SK-N-MC (cell line): ENCODE results near the gene SHROOM2.

Experiments
- DNase-seq: peaks from one replicate; pipeline ENCODE4 v3.0.0-alpha.2; 2011; ENCODE audit warnings: low read depth, low spot score
- H3K27ac ChIP-seq: fragments of 200-600 bp; sonication (generic); 2 replicates; pipeline ENCODE4 v1.5.1; 2016; ENCODE audit warnings: mixed run types
- H3K36me3 ChIP-seq: fragments of 200-600 bp; sonication (generic); 2 replicates; pipeline ENCODE4 v1.6.1; 2017; ENCODE audit warnings: antibody characterized with exemption, low read length, mixed read lengths; ENCODE audit not compliant: insufficient read depth
- H3K4me3 ChIP-seq: fragments of 200-600 bp; sonication (generic); 2 replicates; pipeline ENCODE4 v1.5.1; 2016
- H3K9ac ChIP-seq: fragments of 200-600 bp; sonication (generic); 2 replicates; pipeline ENCODE4 v1.8.0; 2017; ENCODE audit warnings: mixed run types, mixed read lengths; ENCODE audit not compliant: insufficient read length
- H3K9me3 ChIP-seq: fragments of 200-600 bp; sonication (generic); 2 replicates; pipeline ENCODE4 v1.6.1; 2017; ENCODE audit warnings: low read depth, mild to moderate bottlenecking, antibody characterized with exemption, low read length, moderate library complexity, mixed read lengths
- EZH2 ChIP-seq: fragments of 200-600 bp; sonication (generic); IDR thresholded peaks from one replicate; pipeline ENCODE4 v1.6.1; 2017; ENCODE audit warnings: antibody characterized with exemption
- FOXP2 ChIP-seq: optimal IDR thresholded peaks from 2 replicates; pipeline ENCODE3; 2011; ENCODE audit warnings: mild to moderate bottlenecking, moderate library complexity; ENCODE audit not compliant: insufficient read depth; ENCODE audit errors: extremely low read length, control extremely low read depth
- POLR2AphosphoS5 ChIP-seq: IDR thresholded peaks from 2 replicates; pipeline ENCODE4 v1.6.1; 2012; ENCODE audit warnings: mild to moderate bottlenecking, low read depth, low read length, borderline replicate concordance

Gene SHROOM2

GRCh38 chrX:9917861-9918260 lies 131.6 kb downstream of the SHROOM2 start:
- Histone ChIP-seq H3K36me3 (no peaks in the 10 kb centered on the region), H3K4me3 (no peak overlapping the region), H3K9ac (no peak overlapping the region), H3K9me3 (no peaks in the 10 kb centered on the region), H3K27ac (no peak overlapping the region)
- DNase-seq = no peak
- TF ChIP-seq EZH2 = no peak
- TF ChIP-seq FOXP2 = no peak
- no peak for TF ChIP-seq POLR2AphosphoS5

- TF ChIP-seq FOXP2 (no peak), POLR2AphosphoS5 (no peak), EZH2 (no peak)
These were observed 133.5 kb downstream of the SHROOM2 start for GRCh38 chrX:9919632-9920172.

GRCh38 chrX:9921407-9921806 lies 135.2 kb downstream of the SHROOM2 start:
- no peaks in the 10 kb centered on the region for H3K36me3 ChIP-seq
- H3K9ac ChIP-seq = no peak overlapping the region
- H3K27ac ChIP-seq = no peak overlapping the region
- H3K4me3 ChIP-seq = no peak overlapping the region
- DNase-seq = no peak
- H3K9me3 ChIP-seq = no peaks in the 10 kb centered on the region
- TF ChIP-seq EZH2 (no peak), POLR2AphosphoS5 (no peak), FOXP2 (no peak)

More at GRCh38 chrX:9919632-9920172, 133.5 kb downstream of the SHROOM2 start:
- H3K9ac ChIP-seq = no peak overlapping the region
- H3K4me3 ChIP-seq = no peak overlapping the region
- H3K36me3 ChIP-seq = no peaks in the 10 kb centered on the region
- no peak for DNase-seq
- H3K9me3 ChIP-seq = no peaks in the 10 kb centered on the region
- H3K27ac ChIP-seq = no peak overlapping the region

GRCh38 chrX:9923357-9923756 lies 137.1 kb downstream of the SHROOM2 start:
- H3K27ac ChIP-seq = peak overlapping the region; percentile 79
- no peak for TF ChIP-seq EZH2
- TF ChIP-seq POLR2AphosphoS5 = no peak
- no peak for TF ChIP-seq FOXP2
- DNase-seq = no peak
- no peak overlapping the region for H3K9ac ChIP-seq
- no peaks in the 10 kb centered on the region for H3K36me3 ChIP-seq
- H3K9me3 ChIP-seq = no peaks in the 10 kb centered on the region
- peak overlapping the region; percentile 6; the same call in 1 of the 2 replicates for H3K4me3 ChIP-seq

GRCh38 chrX:9926002-9926401 lies 139.8 kb downstream of the SHROOM2 start:
- TF ChIP-seq FOXP2 = no peak
- TF ChIP-seq EZH2 = no peak
- no peak for TF ChIP-seq POLR2AphosphoS5
- H3K36me3 ChIP-seq = no peaks in the 10 kb centered on the region
- no peak overlapping the region for H3K9ac ChIP-seq

GRCh38 chrX:9927698-9928482 lies 141.7 kb downstream of the SHROOM2 start:
- Histone ChIP-seq H3K9me3 (no peaks in the 10 kb centered on the region), H3K9ac (no peak overlapping the region), H3K36me3 (no peaks in the 10 kb centered on the region), H3K4me3 (no peak overlapping the region), H3K27ac (no peak overlapping the region)
- no peak for DNase-seq
- TF ChIP-seq EZH2 = no peak

More at GRCh38 chrX:9926002-9926401, 139.8 kb downstream of the SHROOM2 start:
- H3K27ac ChIP-seq = no peak overlapping the region
- DNase-seq = no peak
- no peak overlapping the region for H3K4me3 ChIP-seq
- H3K9me3 ChIP-seq = no peaks in the 10 kb centered on the region

GRCh38 chrX:9935436-9935835 lies 149.2 kb downstream of the SHROOM2 start:
- TF ChIP-seq FOXP2 (no peak), EZH2 (no peak), POLR2AphosphoS5 (no peak)
- no peaks in the 10 kb centered on the region for H3K36me3 ChIP-seq
- H3K4me3 ChIP-seq = no peak overlapping the region
- no peak overlapping the region for H3K27ac ChIP-seq
- DNase-seq = no peak
- no peaks in the 10 kb centered on the region for H3K9me3 ChIP-seq
- no peak overlapping the region for H3K9ac ChIP-seq

GRCh38 chrX:9937761-9938160 lies 151.5 kb downstream of the SHROOM2 start:
- Histone ChIP-seq H3K4me3 (no peak overlapping the region), H3K9me3 (no peaks in the 10 kb centered on the region), H3K27ac (no peak overlapping the region), H3K9ac (no peak overlapping the region), H3K36me3 (no peaks in the 10 kb centered on the region)
- DNase-seq = no peak
- TF ChIP-seq FOXP2 = no peak
- no peak for TF ChIP-seq POLR2AphosphoS5
- no peak for TF ChIP-seq EZH2
